HL-60 (cell line): ENCODE data around the gene PRR7.

Source experiments
- DNase-seq, 2 experiments: peaks; one replicate each; pipeline ENCODE4 v3.0.0-alpha.2; 2010 to 2020; ENCODE audit warnings: low read depth in 1 of 2, low spot score in 1 of 2
- H3K27ac ChIP-seq: fragments of 250-450 bp; sonication (Bioruptor Pico); replicated peaks from 2 replicates; pipeline ENCODE4 v1.5.1; 2020; ENCODE audit warnings: mild to moderate bottlenecking, moderate library complexity
- H3K27me3 ChIP-seq: fragments of 250-450 bp; sonication (Bioruptor Pico); 2 replicates; pipeline ENCODE4 v1.5.1; 2021; ENCODE audit warnings: mild to moderate bottlenecking, moderate library complexity; ENCODE audit not compliant: insufficient read depth, poor library complexity, severe bottlenecking
- H3K4me3 ChIP-seq: replicated peaks from 2 replicates; pipeline ENCODE4 v1.5.1; 2011; ENCODE audit warnings: mild to moderate bottlenecking, control low read depth, low read length; ENCODE audit not compliant: insufficient read depth
- CTCF ChIP-seq: IDR thresholded peaks from one replicate; pipeline ENCODE4 v1.5.1; 2011; ENCODE audit warnings: low read length, control low read depth, inconsistent platforms; ENCODE audit not compliant: insufficient read depth
- GABPA ChIP-seq: IDR thresholded peaks from 2 replicates; pipeline ENCODE4 v1.6.1; 2012; ENCODE audit warnings: low read depth
- POLR2AphosphoS5 ChIP-seq: IDR thresholded peaks from 2 replicates; pipeline ENCODE4 v1.6.1; 2012; ENCODE audit warnings: low read depth
- REST ChIP-seq: IDR thresholded peaks from 2 replicates; pipeline ENCODE4 v1.6.1; 2012; ENCODE audit warnings: low read depth; ENCODE audit not compliant: insufficient replicate concordance
- SPI1 ChIP-seq: IDR thresholded peaks from 2 replicates; pipeline ENCODE4 v1.6.1; 2012; ENCODE audit warnings: low read depth, mild to moderate bottlenecking, borderline replicate concordance

The PRR7 gene

GRCh38 chr5:177467436-177467835 lies 20.8 kb downstream of the PRR7 start:
- Histone ChIP-seq H3K27ac (no peak overlapping the region), H3K27me3 (no peaks in the 10 kb centered on the region), H3K4me3 (no peak overlapping the region)
- TF ChIP-seq CTCF (no peak), GABPA (no peak), REST (no peak), SPI1 (no peak), POLR2AphosphoS5 (no peak)
- no peak for DNase-seq

- Histone ChIP-seq H3K27ac (no peak overlapping the region), H3K27me3 (no peaks in the 10 kb centered on the region), H3K4me3 (no peak overlapping the region)
- no peak for DNase-seq
- TF ChIP-seq POLR2AphosphoS5 (no peak), CTCF (no peak), REST (no peak), SPI1 (no peak), GABPA (no peak)
These were observed 21.7 kb downstream of the PRR7 start for GRCh38 chr5:177468329-177468684.

GRCh38 chr5:177468685-177469628 lies 22.3 kb downstream of the PRR7 start:
- H3K27ac ChIP-seq = no peak overlapping the region
- DNase-seq = no peak
- no peak for TF ChIP-seq GABPA
- TF ChIP-seq CTCF = no peak
- TF ChIP-seq SPI1 = no peak
- TF ChIP-seq REST = no peak
- TF ChIP-seq POLR2AphosphoS5 = no peak

More at GRCh38 chr5:177468685-177469628, 22.3 kb downstream of the PRR7 start:
- Histone ChIP-seq H3K27me3 (no peaks in the 10 kb centered on the region), H3K4me3 (no peak overlapping the region)
